ENCODE data around the gene LPGAT1. TPM values are rescaled to one million over a fixed set of nuclear protein-coding genes. Genes with fewer than 3 reads are reported as not detected.
A peak's percentile ranks its signal among the peaks of the same experiment; 100 is the strongest.

LPGAT1 gene
- total RNA-seq, 1 donor, result 36.2 TPM

DNA sequence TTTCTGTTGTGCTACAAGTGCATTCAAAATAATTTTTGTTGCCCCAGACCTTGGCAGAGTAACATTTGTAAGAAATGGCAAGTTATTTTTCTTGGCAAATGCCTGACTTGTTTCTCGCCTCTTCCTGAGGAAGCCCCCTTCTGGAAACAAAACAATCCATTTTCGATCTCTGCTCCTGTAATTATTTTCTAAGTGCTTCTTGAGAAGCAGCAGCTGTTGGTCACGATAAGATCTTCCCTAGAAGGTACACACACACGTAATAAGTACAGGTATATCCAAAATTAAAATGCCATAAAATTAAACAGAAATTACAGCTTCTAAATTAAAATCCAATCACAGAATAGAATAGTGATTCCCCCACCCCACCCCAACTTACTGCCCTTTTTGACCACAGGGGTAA, 47.3 kb downstream of the LPGAT1 start:
- no peak overlapping the region for H3K4me3 ChIP-seq (ENCODE audit: low read depth, low read length)
- TF ChIP-seq, protein P1, sequence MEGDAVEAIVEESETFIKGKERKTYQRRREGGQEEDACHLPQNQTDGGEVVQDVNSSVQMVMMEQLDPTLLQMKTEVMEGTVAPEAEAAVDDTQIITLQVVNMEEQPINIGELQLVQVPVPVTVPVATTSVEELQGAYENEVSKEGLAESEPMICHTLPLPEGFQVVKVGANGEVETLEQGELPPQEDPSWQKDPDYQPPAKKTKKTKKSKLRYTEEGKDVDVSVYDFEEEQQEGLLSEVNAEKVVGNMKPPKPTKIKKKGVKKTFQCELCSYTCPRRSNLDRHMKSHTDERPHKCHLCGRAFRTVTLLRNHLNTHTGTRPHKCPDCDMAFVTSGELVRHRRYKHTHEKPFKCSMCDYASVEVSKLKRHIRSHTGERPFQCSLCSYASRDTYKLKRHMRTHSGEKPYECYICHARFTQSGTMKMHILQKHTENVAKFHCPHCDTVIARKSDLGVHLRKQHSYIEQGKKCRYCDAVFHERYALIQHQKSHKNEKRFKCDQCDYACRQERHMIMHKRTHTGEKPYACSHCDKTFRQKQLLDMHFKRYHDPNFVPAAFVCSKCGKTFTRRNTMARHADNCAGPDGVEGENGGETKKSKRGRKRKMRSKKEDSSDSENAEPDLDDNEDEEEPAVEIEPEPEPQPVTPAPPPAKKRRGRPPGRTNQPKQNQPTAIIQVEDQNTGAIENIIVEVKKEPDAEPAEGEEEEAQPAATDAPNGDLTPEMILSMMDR (IDR thresholded peaks at IDR 0.05; ENCODE audit: insufficient read depth, low read length), result no peak
- no peak for DNase-seq (ENCODE audit: low read depth)

DNA sequence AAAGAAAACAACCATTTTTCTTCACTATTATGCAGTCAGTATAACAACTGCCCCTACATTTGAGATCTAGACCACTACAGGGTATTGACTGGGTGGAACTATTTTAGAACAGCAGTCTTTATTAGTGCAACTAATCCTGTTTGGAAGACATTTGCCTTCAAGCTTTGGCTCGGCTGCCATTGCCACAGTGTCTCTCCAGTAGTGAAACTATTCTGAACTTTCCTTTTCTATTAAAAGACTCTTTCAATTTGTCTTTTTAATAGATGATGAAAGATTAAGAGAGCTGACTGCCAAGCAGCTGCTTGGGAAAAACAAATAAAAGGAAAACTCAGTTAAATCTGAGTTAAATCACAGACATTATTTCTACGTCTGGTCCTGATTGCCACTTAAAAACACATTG, 49.3 kb downstream of the LPGAT1 start:
- TF ChIP-seq, protein P1 (IDR thresholded peaks at IDR 0.05; ENCODE audit: insufficient read depth, low read length), result no peak
- no peak overlapping the region for H3K4me3 ChIP-seq (ENCODE audit: low read depth, low read length)
- DNase-seq (ENCODE audit: low read depth), result peak; percentile 10

DNA sequence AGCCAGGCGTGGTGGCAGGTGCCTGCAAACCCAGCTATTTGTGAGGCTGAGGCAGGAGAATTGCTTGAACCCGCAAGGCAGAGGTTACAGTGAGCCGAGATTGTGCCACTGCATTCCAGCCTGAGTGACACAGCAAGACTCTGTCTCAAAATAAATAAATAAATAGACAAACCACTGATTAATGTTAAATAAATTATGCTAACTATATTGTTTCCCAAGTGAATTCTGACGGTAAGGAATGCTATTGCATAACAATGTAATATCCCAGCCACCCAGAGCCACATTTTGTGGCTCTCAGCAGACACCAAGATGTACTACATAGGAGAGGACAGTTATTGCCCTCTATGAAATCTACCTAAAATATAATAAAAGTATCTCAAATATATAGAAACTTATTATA, 55.4 kb downstream of the LPGAT1 start:
- DNase-seq (ENCODE audit: low read depth), result no peak
- no peak overlapping the region for H3K4me3 ChIP-seq (ENCODE audit: low read depth, low read length)
- TF ChIP-seq, protein P1 (IDR thresholded peaks at IDR 0.05; ENCODE audit: insufficient read depth, low read length), result no peak

DNA sequence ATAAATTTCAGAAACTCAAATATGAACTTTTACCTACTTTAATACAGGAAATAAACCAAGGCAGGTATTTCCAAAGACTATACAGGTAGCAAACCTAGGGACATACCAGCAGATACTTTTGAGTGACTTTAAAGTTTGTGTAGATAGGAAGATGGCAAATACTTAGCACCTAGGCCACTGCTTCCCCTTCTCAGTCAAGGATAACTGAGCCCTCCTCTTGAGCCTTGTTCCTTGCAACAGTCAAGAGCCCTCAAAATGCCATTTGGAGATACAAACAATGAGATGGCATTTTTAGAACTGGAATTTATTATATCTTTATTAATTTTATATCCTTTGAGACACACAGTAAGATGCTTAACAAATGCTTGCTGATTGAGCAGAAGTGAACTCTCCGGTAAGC, 65.9 kb downstream of the LPGAT1 start:
- H3K4me3 ChIP-seq (ENCODE audit: low read depth, low read length), result no peak overlapping the region
- TF ChIP-seq, protein P1 (IDR thresholded peaks at IDR 0.05; ENCODE audit: insufficient read depth, low read length), result no peak
- no peak for DNase-seq (ENCODE audit: low read depth)

DNA sequence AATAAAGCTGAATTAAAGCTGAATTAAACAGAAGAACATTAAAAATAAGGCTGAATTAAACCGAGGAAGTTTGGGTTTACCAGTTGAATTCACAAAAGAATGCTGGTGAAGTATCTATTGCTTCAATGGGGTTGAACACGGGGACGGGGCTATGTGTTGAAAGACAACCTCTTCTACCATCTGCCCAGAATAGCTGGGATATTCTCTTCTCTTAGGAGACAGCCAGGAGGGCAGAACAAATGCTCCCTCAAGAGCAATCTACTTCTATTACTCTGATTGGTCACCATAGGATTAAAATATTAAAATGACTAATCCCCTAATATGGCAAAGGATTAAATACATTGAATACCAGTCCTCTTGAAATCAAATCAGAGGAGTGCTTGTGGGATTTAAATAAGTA, 68.4 kb downstream of the LPGAT1 start:
- TF ChIP-seq, protein P1 (IDR thresholded peaks at IDR 0.05; ENCODE audit: insufficient read depth, low read length), result no peak
- no peak for DNase-seq (ENCODE audit: low read depth)
- H3K4me3 ChIP-seq (ENCODE audit: low read depth, low read length), result no peak overlapping the region

DNA sequence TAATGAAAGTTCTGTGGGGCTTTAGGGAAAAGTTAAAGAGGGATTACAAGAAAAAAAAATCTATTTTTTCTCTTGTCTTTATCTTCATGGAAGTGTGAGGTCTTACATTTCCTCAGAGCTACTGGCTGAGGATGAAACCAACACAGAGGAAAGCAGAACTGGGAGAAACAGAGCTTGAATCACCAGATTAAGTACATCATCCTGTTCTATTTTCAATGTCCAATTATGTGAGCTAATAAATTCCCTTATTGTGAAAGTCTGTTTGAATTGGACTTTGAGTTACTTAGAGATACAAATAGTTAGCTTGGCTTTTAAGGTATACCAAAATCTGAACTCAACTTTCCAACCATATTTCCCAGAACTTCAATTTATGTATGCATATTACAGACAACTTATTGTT, 69.2 kb downstream of the LPGAT1 start:
- DNase-seq (ENCODE audit: low read depth), result no peak
- H3K4me3 ChIP-seq (ENCODE audit: low read depth, low read length), result no peak overlapping the region
- TF ChIP-seq, protein P1 (IDR thresholded peaks at IDR 0.05; ENCODE audit: insufficient read depth, low read length), result no peak

DNA sequence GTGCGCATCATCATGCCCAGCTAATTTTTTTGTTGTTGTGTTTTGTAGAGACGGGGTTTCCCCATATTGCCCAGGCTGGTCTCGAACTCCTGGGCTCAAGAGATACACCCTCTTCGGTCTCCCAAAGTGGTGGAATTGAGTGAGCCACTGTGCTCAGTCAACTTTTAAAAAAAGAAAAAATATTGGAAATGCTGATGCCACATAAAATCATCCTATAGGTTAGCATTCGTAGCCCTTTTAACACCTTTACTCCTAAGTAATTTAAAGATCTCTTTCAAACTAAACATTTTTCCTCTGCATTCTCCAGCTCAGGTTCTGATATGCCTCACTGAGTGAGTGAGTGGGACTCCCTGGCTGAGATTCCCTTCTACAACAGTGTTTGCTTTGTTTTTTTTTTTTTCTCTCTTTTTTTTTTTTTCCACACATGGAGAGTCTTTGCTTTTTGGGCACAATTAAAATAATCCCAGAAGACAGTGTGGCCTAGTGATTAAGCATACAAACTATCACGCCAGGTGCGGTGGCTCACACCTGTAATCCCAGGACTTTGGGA, 74.0 kb downstream of the LPGAT1 start:
- DNase-seq (ENCODE audit: low read depth), result no peak
- TF ChIP-seq, protein P1 (IDR thresholded peaks at IDR 0.05; ENCODE audit: insufficient read depth, low read length), result no peak
- H3K4me3 ChIP-seq (ENCODE audit: low read depth, low read length), result no peak overlapping the region

Data from fibroblast of the aortic adventitia (primary cell).